BLaER1 (cell line): ENCODE results near the gene EDN2.

Experiments used
- H3K27ac ChIP-seq: shearing (Covaris generic); formaldehyde crosslinking; 2 replicates; pipeline ENCODE4 v1.8.1; 2022
- H3K27me3 ChIP-seq: shearing (Covaris generic); formaldehyde crosslinking; 2 replicates; pipeline ENCODE4 v1.8.1; 2022
- H3K36me3 ChIP-seq: shearing (Covaris generic); formaldehyde crosslinking; 2 replicates; pipeline ENCODE4 v1.8.1; 2022
- H3K4me1 ChIP-seq: shearing (Covaris generic); formaldehyde crosslinking; 2 replicates; pipeline ENCODE4 v1.8.1; 2022
- H3K4me2 ChIP-seq: shearing (Covaris generic); formaldehyde crosslinking; 2 replicates; pipeline ENCODE4 v1.8.1; 2022
- H3K4me3 ChIP-seq: shearing (Covaris generic); formaldehyde crosslinking; 2 replicates; pipeline ENCODE4 v1.8.1; 2022
- H3K9ac ChIP-seq: shearing (Covaris generic); formaldehyde crosslinking; 2 replicates; pipeline ENCODE4 v1.8.1; 2022
- H3K9me3 ChIP-seq: shearing (Covaris generic); formaldehyde crosslinking; 2 replicates; pipeline ENCODE4 v1.8.1; 2022
- H4K20me1 ChIP-seq: shearing (Covaris generic); formaldehyde crosslinking; 2 replicates; pipeline ENCODE4 v1.8.1; 2022
- Cebpa-rat ChIP-seq: shearing (Covaris generic); IDR thresholded peaks from 2 replicates; pipeline ENCODE4 v1.8.1; 2022

Gene EDN2

DNA sequence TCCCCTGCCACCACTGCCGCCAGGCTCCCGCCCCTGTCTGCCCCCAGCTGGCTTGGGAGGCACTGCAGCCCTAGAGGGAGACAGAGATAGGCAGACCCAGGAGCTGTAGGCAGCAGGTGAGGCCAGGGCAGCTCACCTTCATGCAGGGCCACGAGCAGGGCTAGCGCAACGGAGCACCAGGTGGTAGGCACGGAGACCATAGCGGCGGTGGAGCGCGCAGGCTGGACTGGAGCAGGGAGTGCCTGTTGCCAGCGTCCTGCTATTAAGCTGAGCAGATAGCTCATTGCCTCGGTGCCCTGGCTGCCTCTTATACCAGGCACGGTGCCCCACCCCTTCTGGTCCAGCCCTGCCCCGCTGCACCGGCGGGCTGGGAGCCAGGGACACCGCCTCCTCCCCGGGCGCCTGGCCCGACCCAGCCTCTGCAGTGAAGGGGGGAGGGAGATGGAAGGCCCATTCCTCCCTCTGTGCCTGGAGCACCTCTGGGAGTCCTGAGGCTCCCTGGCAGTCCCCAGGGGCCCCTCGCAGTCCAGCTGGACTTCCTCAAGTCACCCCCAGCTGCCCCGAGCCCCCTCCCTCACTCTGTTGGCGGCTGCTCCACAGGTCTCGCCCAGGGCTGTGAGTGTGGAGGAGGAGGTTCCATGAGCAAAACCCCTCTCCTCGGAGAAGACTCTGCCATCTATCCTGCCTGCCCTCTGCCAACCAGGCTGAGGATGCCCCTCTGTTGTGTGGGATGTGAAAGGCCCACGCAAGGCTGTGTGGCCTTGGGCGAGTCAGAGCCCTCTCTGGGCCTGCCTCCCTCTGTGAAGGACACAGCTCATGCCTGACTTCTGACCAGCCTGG lies at the start of gene EDN2:
TSS of gene EDN2 (minus strand) at position 282 of the 840 bp plus-strand sequence. CDS start at position 200, 82 bp downstream.
- Histone ChIP-seq H3K4me1 (peaks cover 64% of the 10 kb centered on the region), H3K4me2 (peak within 1 kb of the TSS; percentile 67), H3K27ac (no peak within 1 kb of the TSS), H3K9me3 (no peaks in the 10 kb centered on the region), H3K36me3 (no peaks in the 10 kb centered on the region), H3K9ac (no peak within 1 kb of the TSS), H3K27me3 (no peaks in the 10 kb centered on the region), H3K4me3 (no peak within 1 kb of the TSS), H4K20me1 (no peaks in the 10 kb centered on the region)
- no peak for TF ChIP-seq Cebpa-rat

DNA sequence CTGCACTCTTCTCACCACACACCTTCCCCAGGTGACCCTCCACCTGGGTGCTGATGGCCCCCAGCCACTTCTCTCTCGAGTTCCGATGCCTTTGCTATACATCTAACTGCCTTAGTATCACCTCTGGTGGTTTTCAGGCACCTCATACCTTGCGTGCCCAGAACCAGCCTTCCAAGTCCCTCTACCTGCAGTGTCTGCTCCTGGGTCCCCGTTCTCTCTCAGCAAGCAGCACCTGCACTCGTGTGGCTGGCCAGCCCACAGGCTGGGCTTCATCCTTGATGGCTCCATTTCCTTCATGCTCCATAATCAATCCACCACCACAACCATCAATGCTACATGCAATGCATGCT lies 49.2 kb upstream of the EDN2 start:
- Histone ChIP-seq H3K27me3 (no peaks in the 10 kb centered on the region), H3K9me3 (no peaks in the 10 kb centered on the region), H3K9ac (no peak overlapping the region), H3K4me3 (no peak overlapping the region), H3K4me2 (no peak overlapping the region), H3K27ac (no peak overlapping the region), H3K36me3 (no peaks in the 10 kb centered on the region), H4K20me1 (no peaks in the 10 kb centered on the region), H3K4me1 (peaks cover 49% of the 10 kb centered on the region)
- no peak for TF ChIP-seq Cebpa-rat

DNA sequence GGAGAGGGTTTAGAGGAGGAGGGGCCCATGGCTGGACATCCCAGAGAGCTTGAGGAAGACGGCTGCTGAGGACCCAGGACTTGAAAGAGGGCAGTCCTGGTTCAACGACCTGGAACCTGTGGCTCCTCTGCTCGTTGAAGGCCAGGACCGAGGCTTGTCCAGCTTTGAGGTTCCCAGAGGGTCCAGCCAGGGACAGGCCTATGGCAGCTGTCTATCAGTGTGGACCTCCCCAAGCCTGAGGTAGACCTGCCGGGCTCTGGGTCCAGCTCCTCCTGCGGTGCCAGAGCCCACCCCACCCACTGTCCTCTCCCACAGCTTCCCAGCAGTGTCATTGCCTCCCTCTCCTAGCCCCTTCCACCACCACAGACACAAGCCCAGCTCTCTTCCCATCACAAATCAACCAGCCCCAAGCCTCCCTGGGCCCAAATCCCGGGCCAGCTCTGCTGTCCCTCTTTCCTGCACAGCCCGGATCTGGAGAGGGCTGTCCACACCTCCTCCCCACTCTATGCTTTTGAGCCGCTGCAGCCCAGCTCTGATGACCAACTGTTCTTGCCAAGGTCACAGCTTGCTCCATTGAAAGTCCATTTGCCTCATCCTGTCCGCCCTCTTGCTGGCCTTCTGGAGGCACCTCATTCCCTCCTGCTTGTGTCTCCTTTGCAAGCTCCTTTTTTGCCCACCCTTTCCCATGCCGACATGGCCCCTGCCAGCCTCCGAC lies 48.7 kb upstream of the EDN2 start:
- Histone ChIP-seq H3K4me2 (no peak overlapping the region), H3K9ac (no peak overlapping the region), H3K27me3 (no peaks in the 10 kb centered on the region), H3K4me3 (no peak overlapping the region), H3K4me1 (peaks cover 44% of the 10 kb centered on the region), H4K20me1 (no peaks in the 10 kb centered on the region), H3K27ac (no peak overlapping the region), H3K9me3 (no peaks in the 10 kb centered on the region), H3K36me3 (no peaks in the 10 kb centered on the region)
- TF ChIP-seq Cebpa-rat: no peak

DNA sequence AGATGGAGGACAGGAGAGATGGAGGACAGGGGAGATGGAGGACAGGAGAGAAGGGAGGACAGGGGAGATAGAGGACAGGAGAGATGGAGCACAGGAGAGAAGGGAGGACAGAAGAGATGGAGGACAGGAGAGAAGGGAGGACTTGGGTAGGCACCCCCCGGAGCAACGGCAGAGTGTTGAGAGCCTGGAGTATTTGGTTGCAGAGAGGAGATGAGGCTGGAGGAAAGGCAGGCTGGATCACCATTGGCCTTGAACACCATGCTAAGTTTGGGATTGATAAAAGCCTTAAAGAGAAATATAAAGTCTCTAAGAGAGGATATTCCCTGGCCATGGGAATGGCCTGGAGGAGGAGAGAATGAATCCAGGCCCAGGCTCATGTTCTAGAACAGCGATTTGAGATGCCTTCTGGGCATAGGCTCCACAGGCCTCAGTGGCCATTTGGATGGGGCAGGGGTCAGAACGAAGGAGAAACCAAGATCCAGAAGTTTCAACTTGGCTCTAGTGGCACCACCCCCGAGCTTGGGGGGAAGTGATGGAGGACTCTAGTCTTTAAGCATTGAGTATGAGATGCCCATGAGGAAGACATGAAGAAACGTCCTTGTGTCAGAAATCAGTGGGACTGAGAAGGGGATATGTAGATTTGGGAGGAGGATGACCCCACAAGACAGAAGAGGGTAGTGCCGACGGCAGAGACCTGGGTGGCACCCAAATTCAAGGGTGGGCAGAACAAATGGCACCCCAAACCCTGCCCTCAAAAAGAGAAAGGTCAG lies 47.9 kb upstream of the EDN2 start:
- no peaks in the 10 kb centered on the region for H3K36me3 ChIP-seq
- no peaks in the 10 kb centered on the region for H4K20me1 ChIP-seq
- no peaks in the 10 kb centered on the region for H3K27me3 ChIP-seq
- no peak overlapping the region for H3K9ac ChIP-seq
- H3K4me2 ChIP-seq: no peak overlapping the region
- TF ChIP-seq Cebpa-rat: no peak
- H3K4me3 ChIP-seq: no peak overlapping the region
- H3K9me3 ChIP-seq: no peaks in the 10 kb centered on the region
- H3K4me1 ChIP-seq: peaks cover 36% of the 10 kb centered on the region
- no peak overlapping the region for H3K27ac ChIP-seq

DNA sequence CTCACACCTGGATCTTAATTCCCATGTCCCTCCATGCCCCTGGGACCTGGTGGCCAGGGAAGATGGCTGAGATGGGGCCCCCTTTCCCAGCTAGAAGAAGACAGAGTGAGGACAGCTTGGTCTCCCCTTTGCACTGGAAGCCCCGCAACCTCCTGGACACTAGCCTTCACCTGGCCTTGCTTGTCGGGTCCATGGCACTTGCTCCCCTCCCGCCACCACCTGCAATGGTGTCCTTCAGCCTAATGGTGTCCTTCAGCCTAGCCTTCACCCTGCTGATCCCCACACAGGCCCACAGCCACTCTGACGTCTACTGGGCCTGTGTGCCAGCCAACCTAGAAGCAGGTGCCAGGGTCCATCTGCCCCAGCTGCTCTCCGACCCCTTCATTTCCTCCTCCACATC lies 45.9 kb upstream of the EDN2 start:
- Histone ChIP-seq H4K20me1 (no peaks in the 10 kb centered on the region), H3K27me3 (no peaks in the 10 kb centered on the region), H3K4me1 (peaks cover 16% of the 10 kb centered on the region), H3K27ac (no peak overlapping the region), H3K9ac (no peak overlapping the region), H3K36me3 (no peaks in the 10 kb centered on the region), H3K9me3 (no peaks in the 10 kb centered on the region), H3K4me2 (no peak overlapping the region), H3K4me3 (no peak overlapping the region)
- no peak for TF ChIP-seq Cebpa-rat

DNA sequence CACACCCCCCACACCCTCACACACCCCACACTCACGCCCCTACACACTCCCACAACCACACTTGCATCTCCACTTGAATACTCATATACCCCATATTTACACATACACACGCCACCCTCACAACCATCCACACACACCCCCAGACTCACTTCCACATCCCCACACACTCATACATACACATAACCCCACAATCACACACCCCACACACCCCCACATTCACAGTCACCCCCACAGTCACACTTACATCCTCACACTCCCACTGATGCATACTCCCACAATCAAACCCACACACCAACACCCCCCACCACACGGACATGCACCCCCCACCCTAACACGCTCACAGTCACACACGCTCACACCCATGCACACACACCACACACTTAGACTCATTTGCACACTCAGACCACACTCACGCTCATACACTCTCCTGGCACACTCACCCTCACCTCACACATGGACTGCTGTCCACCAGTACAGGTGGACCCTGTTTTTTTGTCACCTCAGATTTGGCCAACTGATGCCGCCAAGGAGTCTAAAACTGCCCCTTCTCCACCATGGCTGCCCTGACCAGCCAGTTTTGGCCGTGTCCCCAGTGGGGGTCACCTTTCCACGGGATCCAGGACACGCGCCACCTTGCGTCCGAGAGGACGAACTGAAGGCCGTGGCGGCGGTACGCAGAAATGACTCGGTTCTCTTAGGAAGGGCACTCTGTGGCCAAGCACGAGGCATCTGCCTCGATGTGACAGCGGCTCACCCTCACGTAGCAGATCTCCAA lies 45.3 kb upstream of the EDN2 start:
- H3K9me3 ChIP-seq: no peaks in the 10 kb centered on the region
- no peaks in the 10 kb centered on the region; the same call in 1 of the 2 replicates for H3K36me3 ChIP-seq
- H3K9ac ChIP-seq: no peak overlapping the region
- no peak for TF ChIP-seq Cebpa-rat
- H3K27ac ChIP-seq: no peak overlapping the region
- H3K27me3 ChIP-seq: no peaks in the 10 kb centered on the region
- no peak overlapping the region for H3K4me2 ChIP-seq
- no peak overlapping the region for H3K4me3 ChIP-seq
- H4K20me1 ChIP-seq: no peaks in the 10 kb centered on the region
- peaks cover 10% of the 10 kb centered on the region for H3K4me1 ChIP-seq

DNA sequence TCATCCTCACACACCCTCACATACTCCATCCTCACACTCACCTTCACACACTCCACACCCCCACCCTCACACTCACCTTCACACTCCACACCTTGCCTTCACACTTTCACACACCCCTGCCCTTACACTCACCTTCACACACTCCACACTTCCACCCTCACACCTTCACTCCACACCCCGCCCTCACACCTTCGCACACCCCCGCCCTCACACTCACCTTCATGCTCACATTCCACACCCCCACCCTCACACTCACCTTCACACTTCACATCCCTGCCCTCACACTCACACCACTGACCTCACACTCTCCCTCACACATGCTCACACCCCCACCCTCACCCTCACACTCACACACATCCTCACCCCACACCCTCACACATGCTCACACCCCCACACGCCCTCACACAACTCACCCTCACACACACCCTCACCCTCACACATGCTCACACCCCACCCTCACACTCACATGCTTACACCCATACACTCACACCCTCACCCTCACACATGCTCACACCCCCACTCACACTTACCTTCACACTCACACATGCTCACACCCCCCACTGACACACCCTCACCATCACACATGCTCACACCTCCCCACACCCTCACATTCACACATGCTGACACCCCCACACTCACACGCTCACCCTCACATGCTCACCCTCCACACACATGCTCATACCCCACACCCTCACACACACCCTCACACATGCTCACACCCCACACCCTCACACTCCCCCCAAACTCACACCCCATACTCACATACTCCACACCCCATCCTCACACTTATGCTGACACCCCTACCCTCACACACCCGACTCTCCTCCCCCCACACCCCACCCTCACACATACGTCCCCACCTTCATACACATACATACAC lies 44.5 kb upstream of the EDN2 start:
- 0 out of 2 replicates have a peak, but pooled peaks cover 1% of the 10 kb centered on the region for H3K4me1 ChIP-seq
- no peaks in the 10 kb centered on the region for H4K20me1 ChIP-seq
- H3K9ac ChIP-seq: no peak overlapping the region
- no peaks in the 10 kb centered on the region; the same call in 1 of the 2 replicates for H3K36me3 ChIP-seq
- TF ChIP-seq Cebpa-rat: no peak
- no peak overlapping the region for H3K4me2 ChIP-seq
- H3K27ac ChIP-seq: no peak overlapping the region
- no peaks in the 10 kb centered on the region for H3K27me3 ChIP-seq
- H3K4me3 ChIP-seq: no peak overlapping the region
- no peaks in the 10 kb centered on the region for H3K9me3 ChIP-seq

DNA sequence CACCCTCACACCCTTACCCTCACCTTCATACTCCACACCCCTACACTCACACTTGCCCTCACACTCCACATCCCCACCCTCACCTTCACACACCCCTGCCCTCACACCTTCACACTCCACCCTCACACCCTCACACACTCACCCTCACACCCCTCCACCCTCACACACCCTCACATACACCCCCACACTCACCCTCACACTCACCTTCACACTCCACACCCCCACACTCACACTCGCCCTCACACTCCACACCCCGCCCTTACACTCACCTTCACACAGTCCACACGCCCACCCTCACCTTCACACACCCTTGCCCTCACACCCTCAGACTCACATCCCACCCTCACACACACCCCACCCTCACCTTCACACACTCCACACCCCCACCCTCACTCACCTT lies 43.6 kb upstream of the EDN2 start:
- H3K4me3 ChIP-seq: no peak overlapping the region
- no peaks in the 10 kb centered on the region for H4K20me1 ChIP-seq
- H3K27ac ChIP-seq: no peak overlapping the region
- no peaks in the 10 kb centered on the region for H3K27me3 ChIP-seq
- no peaks in the 10 kb centered on the region for H3K9me3 ChIP-seq
- no peak overlapping the region for H3K4me2 ChIP-seq
- H3K36me3 ChIP-seq: no peaks in the 10 kb centered on the region; the same call in 1 of the 2 replicates
- no peaks in the 10 kb centered on the region for H3K4me1 ChIP-seq
- H3K9ac ChIP-seq: no peak overlapping the region
- TF ChIP-seq Cebpa-rat: no peak
